ENCODE measurements around the gene ANAPC5. TPM values are rescaled to one million over a fixed set of nuclear protein-coding genes. Genes with fewer than 3 reads are reported as not detected.

The ANAPC5 gene
- total RNA-seq, 4 donors from 2014 or later = 70.9 to 81.8 (median 75.5) TPM

DNA sequence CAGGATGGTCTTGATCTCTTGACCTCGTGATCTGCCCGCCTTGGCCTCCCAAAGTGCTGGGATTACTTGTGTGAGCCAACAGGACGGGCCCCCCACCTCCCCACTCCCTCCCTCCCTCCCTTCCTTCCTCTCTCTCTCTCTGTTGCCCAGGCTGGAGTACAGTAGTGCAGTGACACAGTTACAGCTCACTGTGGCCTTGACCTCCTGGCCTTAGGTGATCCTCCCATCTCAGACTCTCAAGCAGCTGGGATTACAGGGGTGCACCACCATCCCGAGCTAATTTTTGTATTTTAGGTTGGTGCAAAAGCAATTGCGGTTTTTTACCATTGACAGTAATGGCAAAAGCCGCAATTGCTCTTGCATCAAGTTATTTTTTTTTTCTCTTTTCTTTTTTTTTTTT, 19.2 kb upstream of the ANAPC5 start:
- intact Hi-C loops (cut with DNase I) = no loop called here
- 85% methylated on average over 6 of the region's 6 CpGs for WGBS
- Histone ChIP-seq H3K4me1 (no peaks in the 10 kb centered on the region), H3K4me3 (no peak overlapping the region), H3K27me3 (no peaks in the 10 kb centered on the region), H3K36me3 (no peaks in the 10 kb centered on the region), H3K27ac (replicated peaks in 1 of 4) (no peak overlapping the region), H3K9me3 (no peaks in the 10 kb centered on the region)
- TF ChIP-seq POLR2AphosphoS5 (IDR thresholded peaks at IDR 0.05) (no peak), POLR2A (IDR thresholded peaks at IDR 0.05; ENCODE audit: low read depth) (no peak), EP300 (IDR thresholded peaks at IDR 0.05) (no peak)
- TF ChIP-seq, protein P1, sequence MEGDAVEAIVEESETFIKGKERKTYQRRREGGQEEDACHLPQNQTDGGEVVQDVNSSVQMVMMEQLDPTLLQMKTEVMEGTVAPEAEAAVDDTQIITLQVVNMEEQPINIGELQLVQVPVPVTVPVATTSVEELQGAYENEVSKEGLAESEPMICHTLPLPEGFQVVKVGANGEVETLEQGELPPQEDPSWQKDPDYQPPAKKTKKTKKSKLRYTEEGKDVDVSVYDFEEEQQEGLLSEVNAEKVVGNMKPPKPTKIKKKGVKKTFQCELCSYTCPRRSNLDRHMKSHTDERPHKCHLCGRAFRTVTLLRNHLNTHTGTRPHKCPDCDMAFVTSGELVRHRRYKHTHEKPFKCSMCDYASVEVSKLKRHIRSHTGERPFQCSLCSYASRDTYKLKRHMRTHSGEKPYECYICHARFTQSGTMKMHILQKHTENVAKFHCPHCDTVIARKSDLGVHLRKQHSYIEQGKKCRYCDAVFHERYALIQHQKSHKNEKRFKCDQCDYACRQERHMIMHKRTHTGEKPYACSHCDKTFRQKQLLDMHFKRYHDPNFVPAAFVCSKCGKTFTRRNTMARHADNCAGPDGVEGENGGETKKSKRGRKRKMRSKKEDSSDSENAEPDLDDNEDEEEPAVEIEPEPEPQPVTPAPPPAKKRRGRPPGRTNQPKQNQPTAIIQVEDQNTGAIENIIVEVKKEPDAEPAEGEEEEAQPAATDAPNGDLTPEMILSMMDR (IDR thresholded peaks at IDR 0.05) = no peak
- DNase-seq (ENCODE audit: extremely low spot score) = no peak

DNA sequence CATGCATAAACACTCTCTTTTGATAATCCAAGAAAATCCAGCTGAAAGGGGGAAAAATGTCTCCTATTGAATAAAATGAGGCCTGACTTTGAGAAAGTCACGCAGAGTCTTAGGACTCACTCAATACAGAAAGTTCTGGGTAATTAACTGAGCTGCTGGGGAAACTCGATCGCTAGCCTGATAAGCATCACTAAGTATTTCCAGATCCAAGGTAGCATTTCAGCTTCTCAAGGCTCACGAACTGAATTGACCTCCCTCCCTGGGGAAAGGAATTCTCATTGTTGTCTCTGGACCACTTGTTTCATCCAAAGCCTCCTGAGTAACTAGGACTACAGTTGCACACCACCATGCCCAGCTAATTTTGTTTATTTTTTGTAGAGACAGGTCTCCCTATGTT, 13.8 kb upstream of the ANAPC5 start:
- DNase-seq (ENCODE audit: extremely low spot score) = no peak
- Histone ChIP-seq H3K4me3 (no peak overlapping the region), H3K4me1 (no peaks in the 10 kb centered on the region), H3K27me3 (no peaks in the 10 kb centered on the region), H3K9me3 (no peaks in the 10 kb centered on the region), H3K27ac (replicated peaks in 1 of 4) (no peak overlapping the region), H3K36me3 (no peaks in the 10 kb centered on the region)
- intact Hi-C loops (cut with DNase I) = no loop called here
- TF ChIP-seq POLR2A (IDR thresholded peaks at IDR 0.05; ENCODE audit: low read depth) = no peak
- TF ChIP-seq EP300 (IDR thresholded peaks at IDR 0.05) = no peak
- TF ChIP-seq, protein P1 (IDR thresholded peaks at IDR 0.05) = no peak
- TF ChIP-seq POLR2AphosphoS5 (IDR thresholded peaks at IDR 0.05) = no peak
- WGBS = 62% methylated on average over 4 of the region's 4 CpGs

DNA sequence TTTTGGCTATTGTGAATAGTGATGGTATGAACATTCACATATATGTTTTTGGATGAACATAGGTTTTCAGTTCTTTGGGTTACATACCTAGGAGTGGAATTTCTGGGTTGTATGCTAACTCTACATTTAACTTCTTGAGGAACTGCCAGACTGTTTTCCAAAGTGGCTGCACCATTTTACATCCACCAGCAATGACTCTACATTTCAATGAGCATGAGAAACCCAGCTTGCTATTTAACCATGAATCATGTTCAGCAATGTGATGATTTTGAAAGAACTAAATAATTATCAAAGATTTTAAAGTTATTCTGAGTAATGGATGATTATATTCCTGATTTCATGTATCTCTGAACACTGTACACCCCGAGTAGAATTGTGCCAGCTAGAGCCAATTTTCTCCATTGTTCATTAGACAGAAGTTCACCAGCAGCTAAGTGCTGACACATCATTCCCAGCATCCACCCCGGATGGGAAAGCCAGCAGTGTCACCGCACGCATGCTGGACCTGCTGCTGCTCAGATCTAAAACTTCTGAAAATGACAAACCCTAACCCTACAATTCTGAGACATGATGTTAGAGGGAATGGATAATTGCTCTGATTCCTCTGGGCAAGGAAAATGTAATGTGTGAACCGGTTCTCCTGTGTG, 13.3 kb upstream of the ANAPC5 start:
- Histone ChIP-seq H3K4me1 (no peaks in the 10 kb centered on the region), H3K27me3 (no peaks in the 10 kb centered on the region), H3K27ac (replicated peaks in 1 of 4) (no peak overlapping the region), H3K9me3 (no peaks in the 10 kb centered on the region), H3K4me3 (no peak overlapping the region), H3K36me3 (no peaks in the 10 kb centered on the region)
- DNase-seq (ENCODE audit: extremely low spot score) = no peak
- intact Hi-C loops (cut with DNase I) = no loop called here
- TF ChIP-seq POLR2AphosphoS5 (IDR thresholded peaks at IDR 0.05) (no peak), EP300 (IDR thresholded peaks at IDR 0.05) (no peak)
- 67% methylated on average over 5 of the region's 5 CpGs for WGBS

DNA sequence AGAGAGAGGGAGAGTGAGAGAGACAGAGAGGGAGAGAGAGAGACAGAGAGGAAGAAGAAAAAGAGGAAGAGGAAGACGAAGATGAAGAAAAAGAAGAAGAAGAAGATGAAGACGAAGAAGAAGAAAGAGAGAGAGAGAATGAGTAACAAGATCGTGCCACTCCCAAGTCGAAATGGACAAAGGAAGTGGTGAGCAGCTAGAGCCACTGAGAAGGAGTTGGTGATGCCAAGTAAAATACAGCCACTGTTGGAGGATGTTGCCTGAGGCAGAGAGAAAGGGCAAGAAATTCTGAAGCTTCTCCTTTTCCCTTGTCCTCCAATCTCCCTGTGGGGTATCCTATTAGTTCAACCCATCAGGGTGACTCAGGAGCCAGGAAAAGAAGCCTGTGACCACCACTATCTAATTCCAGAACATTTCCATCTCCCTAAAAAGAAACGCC, 12.5 kb upstream of the ANAPC5 start:
- H3K27ac ChIP-seq (replicated peaks in 1 of 4) = no peak overlapping the region
- H3K4me3 ChIP-seq = no peak overlapping the region
- no peaks in the 10 kb centered on the region for H3K36me3 ChIP-seq
- H3K4me1 ChIP-seq = no peaks in the 10 kb centered on the region
- intact Hi-C loops (cut with DNase I) = no loop called here
- H3K9me3 ChIP-seq = no peaks in the 10 kb centered on the region
- TF ChIP-seq POLR2AphosphoS5 (IDR thresholded peaks at IDR 0.05) (no peak), EP300 (IDR thresholded peaks at IDR 0.05) (no peak), POLR2A (IDR thresholded peaks at IDR 0.05; ENCODE audit: low read depth) (no peak)
- TF ChIP-seq, protein P1 (IDR thresholded peaks at IDR 0.05) = no peak
- no peak for DNase-seq (ENCODE audit: extremely low spot score)
- H3K27me3 ChIP-seq = no peaks in the 10 kb centered on the region
- WGBS = 67% methylated on average over 5 of the region's 5 CpGs

DNA sequence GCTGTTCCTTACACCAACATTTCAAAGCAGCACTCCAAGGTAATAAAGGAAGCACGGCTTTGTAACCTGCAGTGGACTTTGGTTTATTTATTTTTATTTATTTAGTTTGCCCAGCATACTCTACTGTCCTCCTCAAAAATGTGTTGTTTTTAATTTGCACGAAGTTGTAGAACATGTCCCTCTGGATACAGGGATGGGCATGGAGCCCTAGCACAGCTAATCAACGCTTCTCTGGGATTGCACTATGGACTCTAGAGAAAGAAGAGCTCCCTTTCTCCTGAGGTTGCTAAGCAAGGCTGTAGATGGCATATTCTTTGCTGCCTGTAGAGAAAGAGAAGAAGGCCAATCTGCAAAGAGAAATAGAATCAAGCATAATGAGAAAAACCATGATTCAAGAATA, 5.9 kb upstream of the ANAPC5 start:
- 74% methylated on average over 3 of the region's 3 CpGs for WGBS
- Histone ChIP-seq H3K9me3 (no peaks in the 10 kb centered on the region), H3K27ac (replicated peaks in 1 of 4) (no peak overlapping the region), H3K36me3 (no peaks in the 10 kb centered on the region), H3K4me1 (peaks cover 3 to 7% (median 4%) of the 10 kb centered on the region in 4 donors), H3K27me3 (no peaks in the 10 kb centered on the region), H3K4me3 (no peak overlapping the region)
- TF ChIP-seq POLR2A (IDR thresholded peaks at IDR 0.05; ENCODE audit: low read depth) (no peak), POLR2AphosphoS5 (IDR thresholded peaks at IDR 0.05) (no peak), EP300 (IDR thresholded peaks at IDR 0.05) (no peak)
- TF ChIP-seq, protein P1 (IDR thresholded peaks at IDR 0.05) = no peak
- no peak for DNase-seq (ENCODE audit: extremely low spot score)
- intact Hi-C loops (cut with DNase I) = no loop called here

Data from esophagus muscularis mucosa (tissue), 4 donors.